HG02571 (cell line): ENCODE measurements around the gene NOTO.
A peak's percentile ranks its signal among the peaks of the same experiment; 100 is the strongest.
"Not testable (repeated sequence)": the region's sequence is repeated elsewhere in the genome, so short reads cannot be mapped to it uniquely, and the experiment has no call there.

Source experiments
- ATAC-seq: cut with Tn5 transposase; IDR thresholded peaks from one replicate; pipeline ENCODE4 v1.9.1; 2021; ENCODE audit warnings: mild to moderate bottlenecking, moderate library complexity; ENCODE audit not compliant: unreplicated experiment

NOTO gene

GRCh38 chr2:73197579-73197978, 4.8 kb upstream of the NOTO start:
- ATAC-seq = no peak

DNA sequence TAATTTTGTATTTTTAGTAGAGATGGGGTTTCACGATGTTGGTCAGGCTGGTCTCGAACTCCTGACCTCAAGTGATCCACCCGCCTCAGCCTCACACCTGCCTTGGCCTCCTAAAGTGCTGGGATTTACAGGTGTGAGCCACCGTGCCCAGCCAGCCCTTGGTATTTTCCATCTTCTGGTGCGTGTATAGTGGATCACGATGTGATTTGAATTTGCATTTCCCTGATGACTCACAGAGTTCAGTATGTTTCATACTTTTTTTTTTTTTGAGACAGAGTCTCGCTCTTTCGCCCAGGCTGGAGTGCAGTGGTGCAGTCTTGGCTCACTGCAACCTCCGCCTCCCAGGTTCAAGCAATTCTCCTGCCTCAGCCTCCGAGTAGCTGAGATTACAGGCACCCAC, 2.1 kb upstream of the NOTO start:
- not testable (repeated sequence) for ATAC-seq

- no peak for ATAC-seq
Observed at GRCh38 chr2:73203055-73203681, 794 bp downstream of the NOTO start.

GRCh38 chr2:73205611-73206010, 3.2 kb downstream of the NOTO start:
- ATAC-seq = no peak

- no peak for ATAC-seq
Observed at GRCh38 chr2:73208258-73208657, 5.9 kb downstream of the NOTO start.

GRCh38 chr2:73210019-73210418, 7.6 kb downstream of the NOTO start:
- no peak for ATAC-seq

DNA sequence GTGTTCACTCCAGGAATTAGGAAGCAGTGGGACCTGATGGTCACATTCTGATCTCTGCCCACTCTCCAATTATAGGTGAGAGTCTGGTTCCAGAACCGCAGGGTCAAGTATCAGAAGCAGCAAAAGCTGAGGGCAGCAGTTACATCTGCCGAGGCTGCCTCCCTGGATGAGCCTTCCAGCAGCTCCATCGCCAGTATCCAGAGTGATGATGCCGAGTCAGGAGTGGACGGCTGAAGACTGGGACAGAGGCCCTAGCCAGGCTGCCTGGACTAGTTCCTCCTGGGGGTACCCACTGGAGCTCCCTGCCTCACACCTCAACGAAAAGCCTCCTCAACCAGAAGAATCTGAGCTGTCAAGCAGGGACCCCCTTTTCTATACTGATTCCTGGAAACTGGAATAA, 8.3 kb downstream of the NOTO start:
- no peak for ATAC-seq

DNA sequence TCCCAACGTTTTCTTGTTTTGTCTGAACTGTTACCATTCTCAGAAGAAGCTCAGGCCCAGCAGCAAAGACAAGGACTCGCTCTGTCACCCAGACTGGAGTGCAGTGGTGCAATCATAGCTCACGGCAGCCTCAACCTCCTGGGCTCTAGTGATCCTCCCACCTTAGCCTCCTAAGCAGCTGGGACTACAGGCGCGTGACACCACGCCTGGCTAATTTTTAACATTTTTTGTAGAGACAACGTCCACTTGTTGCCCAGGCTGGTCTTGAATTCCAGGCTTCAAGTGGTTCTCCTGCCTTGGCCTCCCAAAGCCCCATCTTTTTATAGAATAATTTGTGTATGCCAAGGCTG, 9.7 kb downstream of the NOTO start:
- no peak for ATAC-seq

DNA sequence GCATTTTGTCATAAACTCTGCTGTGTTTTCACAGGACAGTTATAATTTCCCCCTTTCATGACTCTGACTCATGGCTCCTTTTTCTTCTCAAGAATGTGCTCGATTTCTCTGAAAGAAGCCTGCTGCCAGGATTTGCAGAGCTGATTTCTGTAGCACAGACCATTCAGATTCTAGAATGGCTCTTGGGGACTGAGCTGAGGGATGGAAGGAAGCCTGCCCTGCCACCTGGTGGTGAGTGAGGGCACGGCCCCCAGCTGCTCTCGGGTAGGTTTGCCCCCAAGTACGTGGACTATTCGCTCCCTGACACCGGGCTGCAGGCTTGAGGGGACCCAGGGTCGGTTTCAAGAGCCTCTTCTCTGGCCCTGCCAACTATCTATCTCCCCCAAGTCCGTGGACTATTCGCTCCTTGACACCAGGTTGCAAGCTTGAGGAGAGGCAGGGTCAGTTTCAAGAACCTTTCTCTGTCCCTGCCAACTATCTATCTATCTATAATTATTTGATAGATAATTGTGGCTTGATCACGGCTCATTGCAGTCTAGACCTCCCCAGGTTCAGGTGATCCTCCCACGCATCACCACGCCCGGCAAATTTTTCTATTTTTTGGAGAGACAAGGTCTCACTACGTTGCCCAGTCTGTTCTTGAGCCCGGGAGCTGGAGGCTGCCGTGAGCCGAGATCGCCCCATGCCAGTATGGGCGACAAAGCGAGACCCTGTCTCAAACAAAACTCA, 10.2 kb downstream of the NOTO start:
- ATAC-seq = peak; percentile 57

DNA sequence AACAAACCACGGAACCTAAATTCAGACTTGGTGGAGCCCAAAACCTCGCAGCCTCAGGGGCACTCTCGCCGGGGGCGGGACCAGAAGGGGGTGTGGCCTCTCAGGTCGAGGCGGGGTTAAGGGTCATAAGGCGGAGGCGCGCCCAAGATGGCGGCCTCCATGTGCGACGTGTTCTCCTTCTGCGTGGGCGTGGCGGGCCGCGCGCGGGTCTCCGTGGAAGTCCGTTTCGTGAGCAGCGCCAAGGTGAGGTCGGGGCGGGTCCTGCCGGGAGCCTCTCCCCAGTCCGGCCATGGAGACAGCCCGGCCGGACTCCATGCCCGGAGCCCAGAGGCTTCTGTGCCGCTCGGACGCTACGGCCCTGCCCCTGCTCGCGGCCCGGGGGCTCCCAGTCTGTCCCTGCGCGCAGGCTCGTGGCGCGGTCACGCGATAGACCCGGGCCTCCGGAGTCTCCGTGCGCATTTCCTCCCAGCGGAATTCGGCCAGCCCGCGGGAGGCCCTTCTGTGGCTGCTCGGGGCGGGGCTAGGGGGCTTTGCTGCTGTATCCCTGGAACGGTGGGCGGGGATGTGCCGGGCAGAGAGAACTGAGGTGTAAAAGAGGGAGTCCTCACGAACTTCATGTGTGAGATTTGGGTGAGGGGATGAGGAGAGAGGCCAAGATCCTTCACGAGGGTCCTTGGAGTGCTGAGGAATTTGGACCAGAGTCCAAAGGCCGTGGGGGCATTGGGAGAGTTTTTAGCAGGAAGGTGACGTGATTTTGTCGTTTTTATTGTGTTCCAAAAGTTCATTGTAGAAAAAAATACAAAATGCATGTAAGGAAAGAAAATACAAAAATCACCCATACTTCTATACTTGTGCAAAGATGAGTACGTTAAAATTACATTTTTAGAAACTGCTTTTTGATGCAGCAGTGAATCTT, 12.0 kb downstream of the NOTO start, which contains the start of gene SMYD5:
Gene SMYD5 (plus strand): TSS at position 126 of the 916 bp plus-strand sequence. CDS start 22 bp downstream, at position 148.
- peak; percentile 91 for ATAC-seq

- no peak for ATAC-seq
Observed at GRCh38 chr2:73215254-73215653, 12.9 kb downstream of the NOTO start.

- no peak for ATAC-seq
Observed at GRCh38 chr2:73217160-73217559, 14.8 kb downstream of the NOTO start.

- ATAC-seq = no peak
Observed at GRCh38 chr2:73217826-73218225, 15.5 kb downstream of the NOTO start.

DNA sequence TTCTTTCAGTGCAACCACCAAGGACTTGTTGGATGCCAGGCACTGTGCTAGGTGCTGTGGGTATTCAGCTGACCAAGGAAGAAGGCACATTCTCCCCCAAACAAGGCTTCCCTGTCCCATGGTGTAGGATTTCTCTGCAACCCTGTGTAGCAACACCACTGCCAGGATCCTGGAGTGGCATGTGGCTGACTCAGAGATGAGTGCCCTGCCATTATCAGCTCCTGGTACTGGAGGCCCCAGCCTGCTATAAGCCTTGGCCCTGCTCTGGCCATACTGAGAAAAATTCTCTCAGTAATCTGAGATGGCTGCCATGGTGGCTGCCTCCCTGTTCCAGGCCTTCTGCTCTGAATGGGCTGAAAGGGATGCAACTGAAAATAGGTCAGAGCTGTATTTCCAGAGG, 15.9 kb downstream of the NOTO start:
- ATAC-seq = no peak

DNA sequence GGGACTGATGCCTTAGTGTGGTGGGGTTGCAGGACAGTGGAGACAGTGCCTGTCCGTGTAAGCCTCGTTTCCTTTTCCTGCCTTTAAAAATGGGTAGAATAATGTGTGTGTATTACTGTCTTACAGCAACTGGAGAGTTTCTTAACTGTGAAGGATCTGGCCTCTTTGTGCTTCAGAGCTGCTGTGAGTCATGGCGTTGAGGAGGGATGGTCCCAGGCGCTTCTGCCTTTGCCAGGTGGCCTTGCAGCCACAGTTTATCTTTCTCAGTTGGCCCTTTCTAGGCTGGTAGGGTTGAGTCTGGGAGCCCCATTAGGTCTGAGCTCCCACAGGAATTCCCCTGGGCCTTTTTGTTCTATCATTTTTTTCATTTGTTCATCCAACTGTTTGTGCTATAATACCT, 21.4 kb downstream of the NOTO start:
- no peak for ATAC-seq

- ATAC-seq = no peak
Observed at GRCh38 chr2:73225513-73226360, 23.4 kb downstream of the NOTO start.

DNA sequence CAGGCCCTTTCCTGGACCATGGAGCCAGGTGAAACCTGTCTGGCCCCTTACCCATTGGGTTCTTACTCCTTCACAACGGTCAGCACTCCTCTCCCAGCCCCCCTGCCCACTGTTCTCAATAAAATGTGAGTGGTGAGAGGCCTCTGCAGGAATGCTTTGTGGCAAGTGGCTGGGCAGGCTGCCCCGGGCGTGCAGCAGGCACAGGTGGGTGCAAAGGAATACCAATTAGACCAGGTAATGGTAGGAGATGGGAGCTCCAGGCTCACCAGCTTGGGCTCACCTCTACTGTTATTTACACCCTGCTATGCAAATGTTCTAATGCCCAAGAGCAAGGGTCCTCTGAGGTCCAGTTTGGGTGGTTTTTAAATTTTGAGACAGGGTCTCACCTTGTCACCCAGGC, 24.7 kb downstream of the NOTO start:
- no peak for ATAC-seq

DNA sequence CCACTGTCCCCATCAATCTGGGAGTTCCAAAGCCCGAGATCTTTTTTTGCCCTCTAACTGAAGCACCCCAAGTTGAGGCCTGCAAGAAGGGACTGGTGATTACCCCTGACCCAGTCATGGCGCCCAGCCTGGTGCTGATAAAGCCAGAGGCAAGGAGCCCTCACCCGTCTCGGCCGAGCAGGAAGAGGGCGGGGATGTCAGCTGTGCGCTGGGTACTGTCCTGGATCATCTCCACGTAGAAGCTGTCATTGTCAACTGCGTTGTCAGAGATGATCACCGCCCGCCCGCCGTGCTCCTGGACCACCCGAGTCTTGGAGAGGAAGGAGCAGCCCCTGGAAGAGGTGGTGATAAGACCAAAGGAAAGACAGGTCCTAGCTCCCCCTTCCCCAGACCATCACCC, 26.3 kb downstream of the NOTO start:
- no peak for ATAC-seq

DNA sequence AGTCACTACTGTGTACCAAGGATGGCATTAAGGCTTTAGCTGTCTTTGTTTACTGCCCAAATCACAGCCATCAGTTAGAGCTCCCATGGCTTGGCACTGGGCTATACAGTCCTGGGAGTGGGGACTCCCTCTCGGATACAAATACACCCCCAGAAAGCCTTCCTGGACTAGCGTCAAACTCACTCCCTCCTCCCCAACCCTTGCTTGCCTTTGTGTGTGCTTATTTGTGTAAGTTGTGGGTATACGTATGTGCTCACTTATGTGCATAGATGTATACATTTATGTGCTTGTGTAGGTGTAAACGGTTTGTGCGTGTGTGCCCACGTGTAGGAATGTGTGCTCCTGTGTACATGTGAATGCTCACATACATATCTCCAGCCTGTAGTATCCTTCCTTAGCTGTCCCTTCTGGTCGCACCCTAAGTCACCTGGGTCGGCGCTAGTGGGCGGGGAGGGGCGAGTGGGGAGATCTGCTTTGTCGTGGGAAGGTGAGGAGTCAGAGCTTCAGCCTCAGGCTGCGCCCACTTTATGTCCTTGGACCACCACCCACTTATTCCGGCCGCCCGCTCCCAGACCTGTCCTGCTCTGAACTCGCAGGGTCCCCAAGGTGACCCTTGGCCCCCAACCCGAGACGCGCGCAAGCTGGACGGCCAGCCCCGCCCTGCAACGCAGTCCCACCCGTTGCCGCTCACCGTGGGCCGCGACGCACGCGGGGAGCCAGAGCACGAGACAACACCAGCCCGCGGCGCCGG, 30.2 kb downstream of the NOTO start:
- peak; percentile 4 for ATAC-seq
